Trophoblast cell (in vitro differentiated cells and primary cell): ENCODE measurements around the gene FAM217B.

Experiments used
- DNase-seq, 2 donors: peaks; one replicate each; pipeline ENCODE4 v3.0.0-alpha.2; 2016
- H2AFZ ChIP-seq: 2 replicates; pipeline ENCODE4 v1.6.1; 2013; ENCODE audit warnings: low read length, moderate library complexity, mild to moderate bottlenecking; ENCODE audit not compliant: insufficient read depth, poor library complexity
- H2AK5ac ChIP-seq: 2 replicates; pipeline ENCODE4 v1.6.1; 2013; ENCODE audit warnings: mild to moderate bottlenecking, low read length
- H2BK120ac ChIP-seq: 2 replicates; pipeline ENCODE4 v1.6.1; 2013; ENCODE audit warnings: low read length, mild to moderate bottlenecking, moderate library complexity; ENCODE audit not compliant: insufficient read depth, poor library complexity
- H2BK12ac ChIP-seq: 2 replicates; pipeline ENCODE4 v1.6.1; 2013; ENCODE audit warnings: mild to moderate bottlenecking, low read length, moderate library complexity
- H2BK5ac ChIP-seq: 2 replicates; pipeline ENCODE4 v1.6.1; 2013; ENCODE audit warnings: low read length, low read depth, moderate library complexity, mild to moderate bottlenecking; ENCODE audit not compliant: poor library complexity
- H3K14ac ChIP-seq: 2 replicates; pipeline ENCODE4 v1.6.1; 2013; ENCODE audit warnings: mild to moderate bottlenecking, low read length
- H3K18ac ChIP-seq: 2 replicates; pipeline ENCODE4 v1.6.1; 2013; ENCODE audit warnings: mild to moderate bottlenecking, low read length
- H3K23ac ChIP-seq: 2 replicates; pipeline ENCODE4 v1.6.1; 2013; ENCODE audit warnings: low read length
- H3K27ac ChIP-seq: 2 replicates; pipeline ENCODE4 v1.5.1; 2013; ENCODE audit warnings: low read depth, mild to moderate bottlenecking, inconsistent platforms, low read length, moderate library complexity
- H3K27me3 ChIP-seq: 2 replicates; pipeline ENCODE4 v1.6.1; 2013; ENCODE audit warnings: inconsistent platforms, mild to moderate bottlenecking, low read length, moderate library complexity; ENCODE audit not compliant: insufficient read depth
- H3K36me3 ChIP-seq, 2 experiments: 1 replicate in 1 of 2; 2 replicates in 1 of 2; pipeline ENCODE4 v1.6.1; 2013; ENCODE audit warnings: low read length in 2 of 2, mild to moderate bottlenecking in 2 of 2, moderate library complexity in 1 of 2; ENCODE audit not compliant: insufficient read depth in 2 of 2, control insufficient read depth in 1 of 2
- H3K4ac ChIP-seq: 2 replicates; pipeline ENCODE4 v1.6.1; 2013; ENCODE audit warnings: low read depth, mild to moderate bottlenecking, low read length, moderate library complexity
- H3K4me1 ChIP-seq, 2 experiments: 1 replicate in 1 of 2; 2 replicates in 1 of 2; pipeline ENCODE4 v1.6.1; 2013; ENCODE audit warnings: low read length in 2 of 2, mild to moderate bottlenecking in 2 of 2, moderate library complexity in 1 of 2; ENCODE audit not compliant: insufficient read depth in 2 of 2, control insufficient read depth in 1 of 2
- H3K4me2 ChIP-seq: 2 replicates; pipeline ENCODE4 v1.6.1; 2013; ENCODE audit warnings: inconsistent platforms, mild to moderate bottlenecking, low read length, moderate library complexity
- H3K4me3 ChIP-seq: 2 replicates; pipeline ENCODE4 v1.5.1; 2013; ENCODE audit warnings: mild to moderate bottlenecking, low read depth, low read length, inconsistent platforms
- H3K79me1 ChIP-seq: one replicate; pipeline ENCODE4 v1.6.1; 2013; ENCODE audit warnings: low read length
- H3K79me2 ChIP-seq: 2 replicates; pipeline ENCODE4 v1.6.1; 2013; ENCODE audit warnings: low read length, mild to moderate bottlenecking; ENCODE audit not compliant: control insufficient read depth, insufficient read depth, poor library complexity
- H3K9ac ChIP-seq: 2 replicates; pipeline ENCODE4 v1.6.1; 2013; ENCODE audit warnings: mild to moderate bottlenecking, low read length
- H3K9me3 ChIP-seq: 2 replicates; pipeline ENCODE4 v1.6.1; 2013; ENCODE audit warnings: low read depth, mild to moderate bottlenecking, control low read depth, inconsistent platforms, low read length; ENCODE audit not compliant: insufficient read depth
- H4K12ac ChIP-seq: 2 replicates; pipeline ENCODE4 v1.6.1; 2013; ENCODE audit warnings: low read depth, mild to moderate bottlenecking, low read length, moderate library complexity
- H4K8ac ChIP-seq: 2 replicates; pipeline ENCODE4 v1.6.1; 2013; ENCODE audit warnings: low read depth, mild to moderate bottlenecking, low read length, moderate library complexity
- H4K91ac ChIP-seq: one replicate; pipeline ENCODE4 v1.6.1; 2013; ENCODE audit warnings: low read depth, mild to moderate bottlenecking, low read length, moderate library complexity
- whole genome bisulfite sequencing: extraction: QIAGEN DNeasy Blood & Tissue Kit; methylation state at CpG from one replicate; pipeline ENCODE4 v1.1.7; 2013; ENCODE audit warnings: missing lambda C conversion rate; ENCODE audit not compliant: insufficient read length, insufficient coverage; ENCODE audit errors: extremely low coverage; 5-methylcytosine and 5-hydroxymethylcytosine counted together

FAM217B gene

GRCh38 chr20:59939052-59939878, 924 bp upstream of the FAM217B start:
- H3K27ac ChIP-seq, result peak overlapping the region; percentile 64
- no peak overlapping the region for H4K12ac ChIP-seq
- H2AK5ac ChIP-seq, result peak overlapping the region; percentile 11
- H3K4me3 ChIP-seq, result peak overlapping the region; percentile 78
- H3K4ac ChIP-seq, result peak overlapping the region; percentile 53
- no CpG with 5 or more reads among the region's 104 CpGs for WGBS
- H3K4me2 ChIP-seq, result peak overlapping the region; percentile 98
- peak overlapping the region; percentile 89 for H2AFZ ChIP-seq
- H3K27me3 ChIP-seq, result no peaks in the 10 kb centered on the region
- no peak overlapping the region for H2BK5ac ChIP-seq
- peak overlapping the region; percentile 85 for H3K9ac ChIP-seq
- peak overlapping the region; percentile 61 for H4K91ac ChIP-seq
- H3K79me2 ChIP-seq, result peaks cover 5% of the 10 kb centered on the region
- no peak for DNase-seq
- peaks cover under 1 to 5% of the 10 kb centered on the region in 2 experiments for H3K36me3 ChIP-seq
- H2BK120ac ChIP-seq, result peak overlapping the region; percentile 14
- H3K14ac ChIP-seq, result peak overlapping the region; percentile 73
- peaks cover 13% of the 10 kb centered on the region for H3K79me1 ChIP-seq
- H3K4me1 ChIP-seq, result peaks cover 12% of the 10 kb centered on the region in 2 experiments
- peaks cover 4% of the 10 kb centered on the region for H3K9me3 ChIP-seq
- peak overlapping the region; percentile 26 for H3K18ac ChIP-seq
- H2BK12ac ChIP-seq, result no peak overlapping the region
- H3K23ac ChIP-seq, result no peak overlapping the region
- peak overlapping the region; percentile 80 for H4K8ac ChIP-seq

- H3K4ac ChIP-seq, result peak overlapping the region; percentile 53
- WGBS, result no CpG with 5 or more reads among the region's 24 CpGs
- H3K36me3 ChIP-seq, result peaks cover 3 to 9% of the 10 kb centered on the region in 2 experiments
- peaks cover 11 to 12% of the 10 kb centered on the region in 2 experiments for H3K4me1 ChIP-seq
- peak overlapping the region; percentile 80 for H4K8ac ChIP-seq
- no peak overlapping the region for H2BK12ac ChIP-seq
- H2BK120ac ChIP-seq, result peak overlapping the region; percentile 14
- peak overlapping the region; percentile 89 for H2AFZ ChIP-seq
- H3K27ac ChIP-seq, result peak overlapping the region; percentile 64
- peak in 1 of 2 donors; percentile 36 for DNase-seq
- H3K14ac ChIP-seq, result peak overlapping the region; percentile 73
- peak overlapping the region; percentile 61 for H4K91ac ChIP-seq
- H3K4me3 ChIP-seq, result peak overlapping the region; percentile 78
- H3K9me3 ChIP-seq, result peaks cover 4% of the 10 kb centered on the region
- H3K9ac ChIP-seq, result peak overlapping the region; percentile 85
- no peaks in the 10 kb centered on the region for H3K27me3 ChIP-seq
- peaks cover 5% of the 10 kb centered on the region for H3K79me2 ChIP-seq
- no peak overlapping the region for H2AK5ac ChIP-seq
- no peak overlapping the region for H3K23ac ChIP-seq
- peak overlapping the region; percentile 98 for H3K4me2 ChIP-seq
- peak overlapping the region; percentile 47 for H2BK5ac ChIP-seq
- H3K18ac ChIP-seq, result peak overlapping the region; percentile 26
- H4K12ac ChIP-seq, result peak overlapping the region; percentile 68
- H3K79me1 ChIP-seq, result peaks cover 13% of the 10 kb centered on the region
Measured at GRCh38 chr20:59939879-59940128, 385 bp upstream of the FAM217B start.

- Histone ChIP-seq H2AFZ (peak overlapping the region; percentile 67), H3K36me3 (peaks cover 3 to 10% of the 10 kb centered on the region in 2 experiments), H3K18ac (peak overlapping the region; percentile 3), H3K14ac (peak overlapping the region; percentile 40), H3K27ac (peak overlapping the region; percentile 94), H3K9ac (peak overlapping the region; percentile 42), H2AK5ac (no peak overlapping the region), H4K12ac (peak overlapping the region; percentile 60), H3K4me2 (peak overlapping the region; percentile 79), H3K4me1 (peaks cover 12 to 13% of the 10 kb centered on the region in 2 experiments), H4K91ac (peak overlapping the region; percentile 28), H2BK12ac (no peak overlapping the region), H3K79me2 (peaks cover 5% of the 10 kb centered on the region), H2BK5ac (peak overlapping the region; percentile 44), H4K8ac (peak overlapping the region; percentile 78), H3K4ac (peak overlapping the region; percentile 12), H2BK120ac (peak overlapping the region; percentile 38), H3K4me3 (peak overlapping the region; percentile 73), H3K23ac (no peak overlapping the region), H3K79me1 (peaks cover 13% of the 10 kb centered on the region), H3K9me3 (peaks cover 4% of the 10 kb centered on the region), H3K27me3 (no peaks in the 10 kb centered on the region)
- WGBS, result no CpG with 5 or more reads among the region's 4 CpGs
- no peak for DNase-seq
Measured at GRCh38 chr20:59940956-59941294, 736 bp downstream of the FAM217B start.

GRCh38 chr20:59942245-59942644, 2.1 kb downstream of the FAM217B start:
- Histone ChIP-seq H3K14ac (no peak overlapping the region), H2AFZ (no peak overlapping the region), H2BK5ac (no peak overlapping the region), H3K4me1 (peaks cover 12 to 13% of the 10 kb centered on the region in 2 experiments), H3K4ac (no peak overlapping the region), H3K23ac (no peak overlapping the region), H3K79me1 (peaks cover 13% of the 10 kb centered on the region), H3K27ac (no peak overlapping the region), H3K9me3 (peaks cover 4% of the 10 kb centered on the region), H4K8ac (no peak overlapping the region), H4K91ac (no peak overlapping the region), H2BK120ac (no peak overlapping the region), H2BK12ac (no peak overlapping the region), H3K18ac (no peak overlapping the region), H3K9ac (no peak overlapping the region), H3K79me2 (peaks cover 5% of the 10 kb centered on the region), H4K12ac (no peak overlapping the region), H3K4me2 (no peak overlapping the region), H3K4me3 (no peak overlapping the region), H3K27me3 (no peaks in the 10 kb centered on the region), H2AK5ac (no peak overlapping the region), H3K36me3 (peaks cover 3 to 10% of the 10 kb centered on the region in 2 experiments)
- DNase-seq, result no peak
- no CpG with 5 or more reads among the region's 2 CpGs for WGBS
